GM23338 (cell line): ENCODE results near the gene RAB8B. TPM values are rescaled to one million over a fixed set of nuclear protein-coding genes. Genes with fewer than 3 reads are reported as not detected.

Experiments
- ATAC-seq: fragments of 200-7000 bp; cut with Tn5 transposase; 3 replicates; pipeline ENCODE4 v1.9.1; 2020
- DNase-seq: peaks from one replicate; pipeline ENCODE4 v3.0.0-alpha.2; 2015; ENCODE audit warnings: low spot score
- H2AFZ ChIP-seq: fragments of 200-600 bp; sonication (generic); 2 replicates; pipeline ENCODE4 v1.8.0; 2016; ENCODE audit warnings: antibody characterized with exemption, mild to moderate bottlenecking, moderate library complexity
- H3F3A ChIP-seq: fragments of 200-600 bp; sonication (generic); replicated peaks from 2 replicates; pipeline ENCODE4 v1.8.0; 2017; ENCODE audit warnings: antibody characterized with exemption, mixed run types, low read depth
- H3K27ac ChIP-seq: fragments of 200-600 bp; sonication (generic); 2 replicates; pipeline ENCODE4 v1.6.1; 2016; ENCODE audit warnings: low read depth
- H3K27me3 ChIP-seq: fragments of 200-600 bp; sonication (generic); 2 replicates; pipeline ENCODE4 v1.8.0; 2016; ENCODE audit warnings: mild to moderate bottlenecking, mixed run types, moderate library complexity; ENCODE audit not compliant: insufficient read depth
- H3K36me3 ChIP-seq: fragments of 200-600 bp; sonication (generic); 2 replicates; pipeline ENCODE4 v1.8.0; 2016; ENCODE audit warnings: mild to moderate bottlenecking; ENCODE audit not compliant: insufficient read depth
- H3K4me1 ChIP-seq: fragments of 200-600 bp; sonication (generic); 2 replicates; pipeline ENCODE4 v1.8.0; 2016; ENCODE audit warnings: mild to moderate bottlenecking, moderate library complexity; ENCODE audit not compliant: insufficient read depth
- H3K4me2 ChIP-seq: fragments of 200-600 bp; sonication (generic); 2 replicates; pipeline ENCODE4 v1.7.1; 2017; ENCODE audit warnings: mixed run types
- H3K4me3 ChIP-seq: fragments of 200-600 bp; sonication (generic); 2 replicates; pipeline ENCODE4 v1.6.1; 2016; ENCODE audit warnings: mixed run types
- H3K79me2 ChIP-seq: fragments of 200-600 bp; sonication (generic); replicated peaks from 2 replicates; pipeline ENCODE4 v1.8.0; 2017; ENCODE audit warnings: mild to moderate bottlenecking; ENCODE audit not compliant: insufficient read depth
- H3K9me2 ChIP-seq: fragments of 200-600 bp; sonication (generic); 2 replicates; pipeline ENCODE4 v1.8.0; 2017; ENCODE audit not compliant: insufficient read depth
- H4K20me1 ChIP-seq: fragments of 200-600 bp; sonication (generic); replicated peaks from 2 replicates; pipeline ENCODE4 v1.8.0; 2017; ENCODE audit warnings: mild to moderate bottlenecking; ENCODE audit not compliant: insufficient read depth
- H3K27ac Mint-ChIP-seq: 2 replicates; pipeline ENCODE4 v1.8.0; 2020; ENCODE audit warnings: inconsistent platforms, mild to moderate bottlenecking, moderate library complexity, mixed read lengths
- H3K27me3 Mint-ChIP-seq: 3 replicates; pipeline ENCODE4 v1.8.0; 2022; ENCODE audit warnings: low read depth, mild to moderate bottlenecking, moderate library complexity, mixed read lengths, inconsistent platforms; ENCODE audit not compliant: insufficient read depth, poor library complexity
- H3K36me3 Mint-ChIP-seq: 3 replicates; pipeline ENCODE4 v1.8.0; 2021; ENCODE audit warnings: low read depth, mild to moderate bottlenecking, inconsistent platforms, moderate library complexity, mixed read lengths
- H3K4me1 Mint-ChIP-seq: 3 replicates; pipeline ENCODE4 v1.8.0; 2020; ENCODE audit warnings: mild to moderate bottlenecking, inconsistent platforms, mixed read lengths
- H3K4me3 Mint-ChIP-seq: 3 replicates; pipeline ENCODE4 v1.8.0; 2021; ENCODE audit warnings: moderate library complexity, mild to moderate bottlenecking, inconsistent platforms, mixed read lengths
- H3K9me3 Mint-ChIP-seq: 3 replicates; pipeline ENCODE4 v1.8.0; 2020; ENCODE audit warnings: moderate library complexity, mild to moderate bottlenecking, inconsistent platforms, mixed read lengths
- CREB1 ChIP-seq: fragments of 250-450 bp; sonication (Bioruptor Pico); IDR thresholded peaks from 2 replicates; pipeline ENCODE4 v1.5.0; 2020; ENCODE audit warnings: low read depth, mild to moderate bottlenecking, moderate library complexity
- EZH2 ChIP-seq: fragments of 200-600 bp; sonication (generic); IDR thresholded peaks from one replicate; pipeline ENCODE4 v1.8.0; 2017; ENCODE audit warnings: antibody characterized with exemption, mild to moderate bottlenecking, low read depth; ENCODE audit not compliant: unreplicated experiment
- EZH2phosphoT487 ChIP-seq: fragments of 200-600 bp; sonication (generic); IDR thresholded peaks from one replicate; pipeline ENCODE4 v1.8.1; 2018; ENCODE audit warnings: antibody characterized with exemption; ENCODE audit not compliant: unreplicated experiment
- NANOG ChIP-seq: IDR thresholded peaks from 2 replicates; pipeline ENCODE4 v1.6.1; 2016; ENCODE audit warnings: antibody characterized with exemption, borderline replicate concordance
- STAT1 ChIP-seq: IDR thresholded peaks from one replicate; pipeline ENCODE4 v1.6.1; 2016; ENCODE audit warnings: antibody characterized with exemption; ENCODE audit not compliant: unreplicated experiment
- ZNF114 ChIP-seq: fragments of 250-450 bp; sonication (Bioruptor Pico); IDR thresholded peaks from 2 replicates; pipeline ENCODE4 v1.5.0; 2020; ENCODE audit warnings: mild to moderate bottlenecking, moderate library complexity
- ZNF331 ChIP-seq: fragments of 250-450 bp; sonication (Bioruptor Pico); IDR thresholded peaks from 2 replicates; pipeline ENCODE4 v1.5.0; 2020; ENCODE audit warnings: low read depth, mild to moderate bottlenecking, moderate library complexity
- polyA plus RNA-seq: library from polyadenylated mRNA; unstranded; fragments of >200 nt; fragmentation: Nextera tagmentation; extraction: Ambion mirVana; gene quantifications from 2 replicates; pipeline ENCODE4 v1.2.1, GENCODE V29; 2016
- total RNA-seq: library from RNA; depleted of rRNA; stranded (reverse); fragments of >200 nt; shearing (Covaris generic); gene quantifications from 2 replicates; pipeline ENCODE4 v1.2.3, GENCODE V29; 2014
- TF ChIP-seq, protein P1 (sequence below): fragments of 250-450 bp; sonication (Bioruptor Pico); IDR thresholded peaks from 2 replicates; pipeline ENCODE4 v1.5.0; 2020; ENCODE audit warnings: mild to moderate bottlenecking, moderate library complexity

RAB8B gene
- total and polyA plus RNA-seq, 2 experiments from 2014 or later, result 23.2 to 41.7 TPM

DNA sequence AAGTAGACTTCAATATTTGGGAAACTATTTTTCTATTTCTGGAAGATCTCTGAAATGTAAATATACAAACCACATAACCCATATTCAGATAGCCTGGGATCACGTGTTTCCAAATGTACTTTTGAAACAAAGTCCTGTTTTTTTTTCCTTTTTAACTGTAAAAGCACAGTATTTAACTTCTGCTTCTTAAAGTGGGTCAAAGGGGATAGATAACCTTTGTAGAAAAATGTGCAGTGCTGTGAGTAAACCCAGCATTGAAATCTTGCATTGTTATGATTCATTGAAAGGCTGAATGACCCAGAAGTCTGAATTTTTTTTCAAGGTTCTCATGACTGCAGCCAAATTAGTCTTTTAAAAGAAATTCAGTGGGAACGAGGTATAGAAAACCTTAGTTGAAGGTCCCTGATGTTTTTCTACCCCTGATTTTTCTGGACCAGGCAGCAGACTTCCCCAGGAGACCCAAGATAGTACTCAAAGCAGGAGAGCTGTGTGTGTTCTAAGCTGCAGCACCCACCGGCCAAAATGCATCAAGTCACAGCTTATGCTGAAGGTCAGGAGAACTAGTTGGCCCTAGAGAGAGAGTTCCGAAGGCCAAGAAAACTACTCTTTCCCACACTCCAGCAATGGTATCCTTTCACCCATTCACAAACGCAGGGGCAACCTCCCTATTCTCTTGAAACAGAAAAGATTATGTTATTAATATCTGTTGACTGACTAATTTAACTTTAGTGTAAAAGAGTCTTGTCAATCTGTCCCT, 44.4 kb downstream of the RAB8B start:
- Histone ChIP-seq H3K4me2 (no peak overlapping the region), H4K20me1 (peaks cover 5% of the 10 kb centered on the region; the same call in 1 of the 2 replicates), H3K4me1 (no peaks in the 10 kb centered on the region; the same call in 1 of the 2 replicates), H3K36me3 (no peaks in the 10 kb centered on the region), H3F3A (no peaks in the 10 kb centered on the region), H3K27me3 (no peaks in the 10 kb centered on the region), H2AFZ (no peak overlapping the region), H3K79me2 (peaks cover 21% of the 10 kb centered on the region), H3K9me2 (no peaks in the 10 kb centered on the region), H3K27ac (no peak overlapping the region), H3K4me3 (no peak overlapping the region)
- peaks cover 2% of the 10 kb centered on the region for H3K27me3 Mint-ChIP-seq
- no peak; the same call in 2 of the 3 replicates for ATAC-seq
- no peak overlapping the region for H3K4me3 Mint-ChIP-seq
- no peak for DNase-seq
- H3K36me3 Mint-ChIP-seq, result no peaks in the 10 kb centered on the region; the same call in 2 of the 3 replicates
- H3K4me1 Mint-ChIP-seq, result peaks cover 3% of the 10 kb centered on the region; the same call in 1 of the 3 replicates
- no peaks in the 10 kb centered on the region for H3K9me3 Mint-ChIP-seq
- no peak overlapping the region; the same call in 1 of the 2 replicates for H3K27ac Mint-ChIP-seq
- TF ChIP-seq, protein P1, sequence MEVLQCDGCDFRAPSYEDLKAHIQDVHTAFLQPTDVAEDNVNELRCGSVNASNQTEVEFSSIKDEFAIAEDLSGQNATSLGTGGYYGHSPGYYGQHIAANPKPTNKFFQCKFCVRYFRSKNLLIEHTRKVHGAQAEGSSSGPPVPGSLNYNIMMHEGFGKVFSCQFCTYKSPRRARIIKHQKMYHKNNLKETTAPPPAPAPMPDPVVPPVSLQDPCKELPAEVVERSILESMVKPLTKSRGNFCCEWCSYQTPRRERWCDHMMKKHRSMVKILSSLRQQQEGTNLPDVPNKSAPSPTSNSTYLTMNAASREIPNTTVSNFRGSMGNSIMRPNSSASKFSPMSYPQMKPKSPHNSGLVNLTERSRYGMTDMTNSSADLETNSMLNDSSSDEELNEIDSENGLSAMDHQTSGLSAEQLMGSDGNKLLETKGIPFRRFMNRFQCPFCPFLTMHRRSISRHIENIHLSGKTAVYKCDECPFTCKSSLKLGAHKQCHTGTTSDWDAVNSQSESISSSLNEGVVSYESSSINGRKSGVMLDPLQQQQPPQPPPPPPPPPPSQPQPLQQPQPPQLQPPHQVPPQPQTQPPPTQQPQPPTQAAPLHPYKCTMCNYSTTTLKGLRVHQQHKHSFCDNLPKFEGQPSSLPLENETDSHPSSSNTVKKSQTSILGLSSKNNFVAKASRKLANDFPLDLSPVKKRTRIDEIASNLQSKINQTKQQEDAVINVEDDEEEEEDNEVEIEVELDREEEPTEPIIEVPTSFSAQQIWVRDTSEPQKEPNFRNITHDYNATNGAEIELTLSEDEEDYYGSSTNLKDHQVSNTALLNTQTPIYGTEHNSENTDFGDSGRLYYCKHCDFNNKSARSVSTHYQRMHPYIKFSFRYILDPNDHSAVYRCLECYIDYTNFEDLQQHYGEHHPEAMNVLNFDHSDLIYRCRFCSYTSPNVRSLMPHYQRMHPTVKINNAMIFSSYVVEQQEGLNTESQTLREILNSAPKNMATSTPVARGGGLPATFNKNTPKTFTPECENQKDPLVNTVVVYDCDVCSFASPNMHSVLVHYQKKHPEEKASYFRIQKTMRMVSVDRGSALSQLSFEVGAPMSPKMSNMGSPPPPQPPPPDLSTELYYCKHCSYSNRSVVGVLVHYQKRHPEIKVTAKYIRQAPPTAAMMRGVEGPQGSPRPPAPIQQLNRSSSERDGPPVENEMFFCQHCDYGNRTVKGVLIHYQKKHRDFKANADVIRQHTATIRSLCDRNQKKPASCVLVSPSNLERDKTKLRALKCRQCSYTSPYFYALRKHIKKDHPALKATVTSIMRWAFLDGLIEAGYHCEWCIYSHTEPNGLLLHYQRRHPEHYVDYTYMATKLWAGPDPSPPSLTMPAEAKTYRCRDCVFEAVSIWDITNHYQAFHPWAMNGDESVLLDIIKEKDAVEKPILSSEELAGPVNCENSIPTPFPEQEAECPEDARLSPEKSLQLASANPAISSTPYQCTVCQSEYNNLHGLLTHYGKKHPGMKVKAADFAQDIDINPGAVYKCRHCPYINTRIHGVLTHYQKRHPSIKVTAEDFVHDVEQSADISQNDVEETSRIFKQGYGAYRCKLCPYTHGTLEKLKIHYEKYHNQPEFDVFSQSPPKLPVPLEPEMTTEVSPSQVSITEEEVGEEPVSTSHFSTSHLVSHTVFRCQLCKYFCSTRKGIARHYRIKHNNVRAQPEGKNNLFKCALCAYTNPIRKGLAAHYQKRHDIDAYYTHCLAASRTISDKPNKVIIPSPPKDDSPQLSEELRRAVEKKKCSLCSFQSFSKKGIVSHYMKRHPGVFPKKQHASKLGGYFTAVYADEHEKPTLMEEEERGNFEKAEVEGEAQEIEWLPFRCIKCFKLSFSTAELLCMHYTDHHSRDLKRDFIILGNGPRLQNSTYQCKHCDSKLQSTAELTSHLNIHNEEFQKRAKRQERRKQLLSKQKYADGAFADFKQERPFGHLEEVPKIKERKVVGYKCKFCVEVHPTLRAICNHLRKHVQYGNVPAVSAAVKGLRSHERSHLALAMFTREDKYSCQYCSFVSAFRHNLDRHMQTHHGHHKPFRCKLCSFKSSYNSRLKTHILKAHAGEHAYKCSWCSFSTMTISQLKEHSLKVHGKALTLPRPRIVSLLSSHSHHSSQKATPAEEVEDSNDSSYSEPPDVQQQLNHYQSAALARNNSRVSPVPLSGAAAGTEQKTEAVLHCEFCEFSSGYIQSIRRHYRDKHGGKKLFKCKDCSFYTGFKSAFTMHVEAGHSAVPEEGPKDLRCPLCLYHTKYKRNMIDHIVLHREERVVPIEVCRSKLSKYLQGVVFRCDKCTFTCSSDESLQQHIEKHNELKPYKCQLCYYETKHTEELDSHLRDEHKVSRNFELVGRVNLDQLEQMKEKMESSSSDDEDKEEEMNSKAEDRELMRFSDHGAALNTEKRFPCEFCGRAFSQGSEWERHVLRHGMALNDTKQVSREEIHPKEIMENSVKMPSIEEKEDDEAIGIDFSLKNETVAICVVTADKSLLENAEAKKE (CRISPR knock-in tag), result no peak
- TF ChIP-seq EZH2 (no peak), NANOG (no peak)

DNA sequence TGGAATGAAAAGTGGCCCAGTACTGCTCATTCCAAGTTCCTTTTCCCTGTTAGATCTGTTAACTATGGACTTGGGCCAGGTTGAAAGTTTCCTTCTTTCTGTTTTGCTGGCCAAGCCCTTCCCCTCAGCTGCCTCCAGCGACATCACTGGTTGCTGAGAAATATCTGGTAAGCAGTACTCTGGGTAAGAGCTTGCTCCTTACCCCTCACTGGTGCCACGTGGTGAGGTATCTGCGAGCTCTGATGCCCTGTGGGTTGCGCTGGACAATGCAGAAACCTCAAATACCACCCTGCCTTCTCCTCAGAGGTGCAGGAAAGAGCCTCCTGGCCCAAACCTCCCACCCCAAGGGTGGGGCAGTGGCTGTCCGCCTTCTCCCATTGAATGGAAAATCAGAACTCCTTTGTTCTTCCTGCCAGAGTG, 45.1 kb downstream of the RAB8B start:
- no peak overlapping the region for H3K4me3 Mint-ChIP-seq
- H3K27me3 Mint-ChIP-seq, result peaks cover 2% of the 10 kb centered on the region
- DNase-seq, result peak; percentile 38
- Histone ChIP-seq H3F3A (no peaks in the 10 kb centered on the region), H3K4me2 (no peak overlapping the region), H3K27me3 (no peaks in the 10 kb centered on the region), H2AFZ (no peak overlapping the region), H3K36me3 (no peaks in the 10 kb centered on the region), H3K79me2 (peaks cover 25% of the 10 kb centered on the region), H4K20me1 (peaks cover 6% of the 10 kb centered on the region; the same call in 1 of the 2 replicates), H3K4me1 (no peaks in the 10 kb centered on the region; the same call in 1 of the 2 replicates), H3K27ac (no peak overlapping the region), H3K4me3 (no peak overlapping the region), H3K9me2 (no peaks in the 10 kb centered on the region)
- H3K9me3 Mint-ChIP-seq, result no peaks in the 10 kb centered on the region
- no peak overlapping the region for H3K27ac Mint-ChIP-seq
- peak; percentile 22; the same call in 2 of the 3 replicates for ATAC-seq
- peaks cover 3% of the 10 kb centered on the region; the same call in 1 of the 3 replicates for H3K4me1 Mint-ChIP-seq
- H3K36me3 Mint-ChIP-seq, result no peaks in the 10 kb centered on the region; the same call in 2 of the 3 replicates
- TF ChIP-seq STAT1 (no peak), NANOG (no peak), EZH2 (no peak), ZNF114 (CRISPR knock-in tag) (no peak), EZH2phosphoT487 (no peak), CREB1 (CRISPR knock-in tag) (no peak), ZNF331 (CRISPR knock-in tag) (no peak)
